Cerebellar cortex (tissue), 1 donor: ENCODE data around the gene ATP10A.
A peak's percentile ranks its signal among the peaks of the same experiment; 100 is the strongest.

Experiments used
- DNase-seq: peaks from one replicate; pipeline ENCODE4 v3.0.0-alpha.2; 2015; ENCODE audit warnings: low spot score

ATP10A gene

DNA sequence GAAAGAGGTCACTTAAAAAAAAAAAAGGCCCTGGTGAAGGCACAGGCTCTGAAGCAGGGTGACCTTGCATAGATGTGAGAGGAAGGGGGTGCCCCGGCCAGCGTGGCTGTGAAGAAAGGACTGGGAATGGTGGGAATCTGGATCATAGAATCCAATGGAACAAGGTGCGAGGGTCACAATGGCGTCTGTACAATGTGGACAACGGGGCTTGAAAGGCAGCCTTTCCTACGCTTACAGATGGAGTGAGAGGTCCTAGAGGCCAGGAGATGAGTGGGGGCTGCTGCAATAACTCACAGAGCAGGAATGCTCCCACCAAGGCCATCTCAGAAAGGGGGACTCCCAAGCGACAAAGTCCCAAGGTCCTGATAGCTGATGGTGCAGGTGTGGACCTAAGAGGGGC is 162.2 kb downstream of the ATP10A start:
- no peak for DNase-seq

DNA sequence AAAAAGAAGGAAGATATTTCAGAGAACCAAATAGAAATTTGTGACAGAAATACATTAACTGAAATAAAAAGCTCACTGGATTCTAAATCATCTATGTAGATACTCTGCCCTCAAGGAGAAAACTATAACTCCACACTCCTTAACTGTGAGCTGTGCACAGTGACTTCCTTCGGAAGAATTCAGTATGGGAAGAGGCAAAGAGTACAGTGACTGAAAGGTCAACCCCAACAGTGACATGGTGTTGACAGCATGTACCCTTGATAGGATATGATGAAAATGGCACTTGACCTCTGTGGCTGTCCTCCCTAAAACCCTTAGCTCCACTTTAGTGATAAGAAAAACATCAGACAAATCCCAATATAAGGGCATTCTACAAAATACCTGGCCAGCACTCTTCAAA is 165.5 kb downstream of the ATP10A start:
- no peak for DNase-seq

DNA sequence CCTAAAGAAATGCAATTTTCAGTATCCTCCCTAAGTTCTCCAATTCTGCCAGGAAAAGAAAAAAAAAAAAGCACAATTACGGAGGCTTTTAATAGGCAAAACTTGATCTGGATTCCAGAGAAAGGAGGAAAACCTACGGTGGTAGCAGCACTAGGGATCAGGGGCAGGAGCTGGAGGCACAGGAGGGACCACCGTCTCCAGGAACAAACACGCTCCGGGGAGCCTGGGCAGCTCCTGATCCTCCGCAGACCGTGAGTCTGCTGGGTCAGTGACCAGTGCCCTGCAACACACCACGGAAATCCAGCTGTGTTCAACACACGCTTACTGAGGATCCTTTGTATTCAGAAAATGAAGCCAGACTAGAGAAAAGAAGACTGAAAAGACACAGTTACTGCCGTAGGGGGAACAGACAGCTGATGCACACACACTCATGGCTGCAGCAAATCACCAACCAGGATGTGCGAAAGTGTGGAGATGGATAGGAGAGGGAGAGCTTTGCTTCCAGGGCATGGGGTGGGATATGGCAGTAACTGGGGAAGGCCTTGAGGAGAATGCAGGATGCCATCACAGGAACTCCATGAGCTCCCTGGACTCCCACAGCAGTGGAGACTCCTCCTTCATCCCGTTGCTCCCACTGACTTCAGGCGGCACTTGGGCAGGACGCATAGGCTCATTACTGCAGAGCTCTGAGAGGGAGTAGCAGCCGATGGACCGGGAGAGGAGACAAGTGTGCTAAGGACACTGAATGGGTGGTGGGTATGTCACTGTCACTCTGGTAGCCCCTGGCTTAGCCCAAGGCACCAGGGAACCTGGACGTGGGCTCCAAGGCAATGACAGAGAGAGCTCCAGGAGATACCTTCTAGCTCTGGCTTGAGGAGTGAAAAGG is 167.0 kb downstream of the ATP10A start:
- DNase-seq, result no peak

DNA sequence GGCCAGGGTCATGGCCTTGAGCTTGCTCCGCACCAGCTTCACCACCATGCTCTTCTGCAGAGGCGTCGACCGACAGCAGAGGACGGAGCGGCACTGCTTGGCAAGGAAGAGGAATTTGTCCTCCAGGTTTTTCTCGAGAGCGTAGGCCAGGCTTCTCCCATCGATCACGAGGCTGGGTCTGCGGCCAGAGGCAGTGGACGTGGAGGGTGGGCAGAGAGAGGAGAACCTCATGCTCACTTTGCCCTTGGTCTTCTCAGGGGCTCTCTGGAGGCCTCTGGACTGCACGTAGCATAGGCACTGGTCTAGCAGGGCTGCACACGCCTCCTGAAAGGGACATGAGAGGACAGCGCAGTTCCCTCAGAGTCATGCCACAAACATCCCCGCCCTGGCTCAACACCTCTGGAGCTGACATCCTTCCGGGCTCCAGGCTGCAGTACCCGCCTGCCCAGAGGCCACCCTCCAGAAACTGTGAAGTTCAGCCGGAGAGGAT is 168.3 kb downstream of the ATP10A start:
- DNase-seq, result no peak

DNA sequence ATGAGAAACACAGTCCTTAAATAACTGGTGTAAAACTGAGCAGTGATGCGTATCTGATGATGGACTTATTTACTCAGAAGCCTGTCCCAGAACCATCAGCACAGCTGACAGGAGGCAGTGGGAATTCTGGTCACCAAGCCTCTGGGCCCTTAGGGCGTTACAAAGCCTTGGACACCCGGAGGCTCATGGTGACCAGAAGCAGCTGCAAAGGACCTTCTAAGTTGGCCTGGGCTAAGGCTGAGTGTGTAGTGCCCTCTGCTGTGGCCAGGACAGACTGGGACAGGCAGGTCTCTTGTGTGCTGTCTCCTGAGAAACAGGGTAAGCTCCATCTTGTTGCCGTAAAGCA is 168.9 kb downstream of the ATP10A start:
- no peak for DNase-seq

DNA sequence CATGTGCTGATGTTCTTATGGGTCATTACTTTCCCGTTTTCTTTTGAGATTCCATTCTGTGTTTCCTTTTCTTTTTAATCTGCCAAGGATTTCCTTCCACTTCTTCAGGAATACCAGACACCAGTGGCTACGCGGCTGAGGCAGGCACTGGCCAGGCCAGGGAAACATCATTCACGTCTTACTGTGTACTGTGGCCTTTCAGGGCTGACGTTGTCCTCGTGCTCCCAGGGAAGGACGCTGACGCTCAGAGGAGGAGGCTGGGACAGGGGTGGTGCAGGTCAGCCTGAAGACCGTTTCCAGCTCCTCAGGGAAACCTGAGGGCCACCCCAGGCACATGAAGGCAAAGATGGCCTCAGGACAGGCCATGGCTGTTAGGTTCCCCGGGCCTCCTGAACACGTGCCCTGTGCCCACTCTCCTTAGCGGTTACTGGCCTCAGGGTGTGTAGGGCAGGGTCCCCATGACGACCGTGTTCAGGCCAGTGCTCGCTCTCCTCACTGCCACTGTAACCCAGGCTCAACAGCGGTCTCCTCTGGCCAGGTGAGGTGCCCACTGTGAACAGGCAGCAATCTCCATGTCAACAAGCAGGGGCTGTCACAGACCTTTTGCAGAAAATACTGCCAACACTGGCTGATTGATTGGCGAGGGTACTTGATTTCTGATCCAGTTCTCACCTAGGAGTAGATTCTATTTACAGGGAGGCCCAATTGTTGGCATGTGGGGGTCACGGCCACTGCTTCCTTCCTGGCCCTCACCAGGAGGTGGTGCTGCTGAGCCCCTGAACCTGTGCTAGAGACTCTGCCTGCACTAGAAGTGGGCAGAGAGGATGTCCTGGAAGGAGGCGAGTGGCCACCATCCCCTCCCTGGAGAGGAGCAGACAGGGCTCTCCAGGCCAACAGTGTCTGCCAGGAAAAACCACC is 169.5 kb downstream of the ATP10A start:
- peak; percentile 21 for DNase-seq

DNA sequence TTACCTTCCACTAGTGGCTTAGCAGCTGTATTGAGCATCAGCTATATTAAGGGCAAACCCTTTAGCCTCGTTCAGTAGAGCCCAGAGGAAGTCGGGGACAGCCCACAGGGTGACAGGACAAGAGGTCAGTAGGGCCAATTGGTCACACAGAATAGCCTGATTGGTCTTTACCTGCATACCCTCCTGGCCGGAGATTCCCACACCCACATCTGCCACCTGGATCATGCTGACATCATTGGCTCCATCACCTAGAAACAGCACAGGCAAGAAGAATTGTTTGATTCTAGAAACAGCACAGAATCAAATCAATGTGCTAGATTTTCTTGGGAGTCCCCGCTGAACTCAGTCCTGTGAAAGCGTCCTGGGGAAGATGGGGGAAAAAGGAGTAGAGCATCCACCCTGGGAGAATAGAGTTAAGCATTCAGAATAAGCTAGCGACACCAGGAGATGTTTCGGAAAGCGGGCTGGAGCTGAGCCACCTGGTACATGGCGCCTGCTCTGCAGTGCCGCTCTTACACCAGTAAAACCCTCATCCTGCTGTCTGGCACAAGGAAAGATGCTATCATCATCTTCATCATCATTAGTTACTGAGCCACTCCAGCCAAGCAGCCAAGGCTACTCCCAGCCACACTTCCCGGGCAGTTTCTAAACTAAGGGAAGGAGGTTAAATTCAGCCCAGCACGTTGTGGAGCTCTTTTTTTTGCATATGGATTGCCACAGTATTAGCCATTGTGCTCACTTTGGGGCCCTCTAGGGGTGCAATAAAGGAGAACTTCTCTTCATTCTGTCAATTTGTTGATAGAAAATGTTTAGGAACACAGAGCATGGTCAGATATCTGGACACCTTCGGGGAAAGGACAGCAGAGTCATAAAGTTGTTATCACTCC is 171.3 kb downstream of the ATP10A start:
- DNase-seq, result peak; percentile 50

DNA sequence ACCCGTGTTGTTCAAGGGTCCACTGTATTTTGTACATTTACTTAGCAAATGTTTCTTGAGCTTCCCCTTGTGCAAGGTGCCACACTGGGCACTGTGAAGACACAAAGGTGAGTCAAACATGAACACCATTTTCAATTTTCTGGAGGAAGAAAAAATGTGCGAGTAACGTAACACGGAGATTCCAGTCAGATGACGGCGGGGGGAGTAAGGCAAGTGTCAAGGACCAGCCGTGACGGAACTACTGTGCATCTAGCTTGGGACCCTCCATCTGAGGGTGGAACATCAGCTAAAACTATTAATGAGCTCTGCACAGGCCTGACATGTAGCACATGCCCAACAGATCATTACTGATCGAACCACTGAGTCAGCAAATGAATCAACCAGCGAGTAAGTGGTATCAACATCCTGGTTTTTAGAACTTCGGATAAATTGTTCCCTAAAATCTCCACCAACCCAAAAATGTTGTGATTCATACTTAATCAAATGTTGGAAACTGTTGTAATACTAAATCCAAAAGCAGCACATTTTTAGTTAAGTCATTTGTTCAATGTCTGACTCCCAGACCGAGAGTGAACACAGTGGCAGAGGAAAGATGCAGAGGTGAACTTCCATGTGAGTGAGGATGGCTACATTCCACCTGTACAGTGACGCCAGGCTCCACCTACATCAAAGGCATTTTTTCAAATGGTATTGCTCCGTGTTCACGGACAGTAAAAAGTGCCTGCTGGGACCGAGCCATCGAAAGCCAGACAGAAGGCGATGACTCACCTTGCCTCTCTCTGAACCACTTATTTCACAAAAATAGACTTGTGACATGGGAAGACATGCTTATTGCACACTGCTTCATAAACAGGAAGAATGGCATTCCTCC is 172.2 kb downstream of the ATP10A start:
- no peak for DNase-seq

DNA sequence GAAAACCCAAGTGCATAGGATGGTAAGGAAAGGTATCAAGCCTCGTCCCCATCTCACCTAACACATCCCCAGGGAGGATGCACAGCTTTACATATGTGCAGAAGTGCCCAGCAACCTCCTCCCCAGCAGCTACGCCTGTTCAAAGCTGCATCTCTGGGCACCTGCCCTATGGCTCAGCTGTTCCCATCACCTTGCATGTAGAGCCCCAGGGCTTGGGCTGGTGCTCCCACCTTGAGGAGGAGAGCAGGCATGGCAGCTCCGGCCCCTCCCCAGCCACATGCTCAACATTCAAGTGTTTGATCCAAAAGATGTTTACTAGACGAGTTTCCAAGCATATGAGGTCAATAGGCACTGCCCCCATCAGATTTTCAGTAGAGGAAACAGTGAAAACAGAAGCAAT is 173.5 kb downstream of the ATP10A start:
- no peak for DNase-seq

DNA sequence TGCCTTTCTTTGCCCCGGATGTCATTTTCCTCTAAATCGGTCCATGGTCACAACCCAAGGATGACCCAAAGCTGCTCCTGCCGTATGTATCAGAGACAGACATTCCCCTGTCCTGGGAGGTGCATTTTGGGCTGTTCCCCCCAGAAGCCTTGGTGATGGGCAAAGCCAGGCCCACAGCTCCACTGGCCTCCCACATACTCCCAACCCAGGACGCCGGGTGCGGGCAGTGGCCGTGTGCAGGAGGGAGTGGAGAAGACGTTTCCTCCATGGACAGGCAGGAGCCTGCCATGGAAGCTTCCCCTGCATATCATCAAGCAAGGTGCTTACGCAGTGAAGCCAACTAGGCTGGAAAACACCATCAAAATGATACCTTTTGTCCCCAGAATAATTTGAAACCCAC is 175.0 kb downstream of the ATP10A start:
- no peak for DNase-seq

DNA sequence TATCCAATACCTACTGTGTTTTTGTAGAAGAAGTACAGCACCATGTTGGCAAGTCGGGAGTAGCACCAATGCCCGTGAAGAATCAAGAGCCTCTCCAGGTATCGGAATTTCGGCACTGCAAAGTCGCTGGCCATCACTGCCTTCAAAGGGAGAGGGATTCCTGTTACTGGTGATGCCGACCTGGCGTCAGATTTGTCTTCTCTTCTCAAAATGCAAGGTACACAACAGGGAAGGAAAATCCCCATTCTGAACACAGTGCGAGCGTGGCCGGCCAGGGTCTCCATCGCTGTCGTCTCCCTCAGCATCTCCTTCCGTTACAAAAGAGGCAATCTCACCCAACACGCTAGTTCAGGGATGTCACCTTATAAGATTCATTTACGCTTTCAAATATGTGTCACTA is 175.4 kb downstream of the ATP10A start:
- no peak for DNase-seq

DNA sequence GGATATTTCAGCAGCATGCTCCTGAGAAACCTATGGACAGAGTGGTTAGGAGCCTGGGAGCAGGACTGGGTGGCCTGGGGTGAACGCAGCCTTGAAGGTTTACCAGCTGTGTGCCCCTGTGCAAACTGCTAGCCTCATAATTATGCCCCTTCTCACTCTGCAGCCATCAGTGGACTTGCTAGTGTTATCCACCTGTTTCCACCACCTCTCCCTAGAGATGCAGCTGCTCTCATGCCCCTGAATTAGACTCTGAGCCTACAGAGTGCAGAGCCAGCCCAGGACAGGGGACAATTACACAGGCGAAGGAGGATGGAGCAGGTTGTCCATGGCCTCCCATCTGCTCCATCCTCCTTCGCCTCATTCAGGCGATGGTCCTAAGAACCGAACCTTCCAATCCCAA is 175.9 kb downstream of the ATP10A start:
- DNase-seq, result no peak

DNA sequence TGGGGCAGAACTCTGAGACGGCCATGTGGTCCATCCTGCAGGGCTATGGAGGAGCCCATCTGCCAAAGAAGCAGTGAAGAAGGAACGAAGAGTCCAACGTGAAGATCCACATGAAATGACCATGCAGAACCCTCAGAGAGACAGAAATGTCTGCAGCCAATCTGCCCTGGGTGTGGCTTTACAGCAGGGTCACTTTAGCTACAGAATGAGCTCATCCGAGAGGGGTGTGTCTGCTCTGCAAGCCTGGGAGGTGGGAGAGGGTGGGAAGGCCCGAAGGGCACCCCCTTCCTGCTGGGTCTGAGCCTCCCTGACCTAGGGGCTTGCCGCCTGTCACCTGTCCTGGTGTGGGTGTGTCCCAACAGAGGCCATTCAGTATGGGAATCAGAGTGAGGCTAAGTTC is 176.3 kb downstream of the ATP10A start:
- DNase-seq, result no peak

DNA sequence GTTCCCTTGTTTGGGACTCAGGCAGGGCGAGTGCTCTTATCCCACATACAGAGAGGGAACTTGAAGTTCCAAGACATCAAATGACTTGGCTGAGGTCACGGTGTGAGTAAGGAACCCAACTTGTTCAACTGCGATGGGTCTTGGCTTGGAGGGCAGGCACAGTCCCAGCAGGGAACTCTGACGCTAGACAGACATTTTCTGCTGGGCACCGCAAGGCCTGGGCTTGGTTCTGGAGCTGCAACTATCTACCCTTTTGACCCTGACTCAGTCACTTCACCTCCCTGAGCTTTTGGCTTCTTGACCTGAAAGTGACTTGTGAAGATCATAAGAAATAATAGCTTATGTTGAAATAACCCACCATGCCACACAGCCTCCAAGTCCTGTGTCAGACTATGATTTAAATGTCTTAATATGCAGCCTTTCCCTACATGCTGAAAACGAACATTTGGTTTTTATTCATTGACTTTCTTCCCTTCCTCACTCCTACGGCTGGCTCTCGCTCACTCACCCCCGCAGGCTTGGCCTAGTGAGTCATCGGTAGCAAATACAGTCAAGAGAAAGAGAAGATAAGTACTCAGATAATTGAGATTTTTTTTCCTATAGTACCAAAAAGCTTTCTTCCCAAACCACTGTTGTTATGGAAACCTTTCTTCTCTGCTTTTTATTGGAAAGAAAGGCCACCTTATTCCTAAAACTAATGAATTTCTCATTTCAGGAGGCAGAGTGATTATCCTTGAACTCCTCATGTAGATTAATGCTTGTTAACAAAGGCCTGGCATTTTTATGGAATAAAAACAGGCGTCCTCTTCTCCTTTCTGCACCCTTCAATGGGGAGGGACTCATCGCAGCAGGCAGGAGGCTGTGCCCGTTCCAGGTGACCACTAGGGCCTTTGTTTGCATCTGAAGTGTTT is 178.4 kb downstream of the ATP10A start:
- DNase-seq, result no peak

DNA sequence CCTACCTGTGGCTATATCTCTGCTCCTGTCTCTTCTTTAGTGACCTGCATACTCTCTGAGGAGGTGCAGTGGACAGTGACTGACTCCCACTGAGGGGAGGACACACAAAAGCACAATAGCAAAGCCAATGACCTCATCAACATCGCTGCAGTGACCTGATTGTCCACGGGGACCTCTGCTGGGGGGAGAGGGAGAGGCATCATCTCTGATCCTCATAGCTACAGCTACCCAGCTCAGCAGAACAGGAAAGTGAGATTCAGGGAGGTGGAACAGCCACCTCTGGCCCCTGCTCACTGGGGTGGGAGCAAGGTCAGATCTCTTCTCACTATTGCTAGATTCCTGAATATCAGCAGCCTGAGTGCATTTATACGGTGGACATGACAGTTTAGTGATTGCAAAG is 179.2 kb downstream of the ATP10A start:
- no peak for DNase-seq

DNA sequence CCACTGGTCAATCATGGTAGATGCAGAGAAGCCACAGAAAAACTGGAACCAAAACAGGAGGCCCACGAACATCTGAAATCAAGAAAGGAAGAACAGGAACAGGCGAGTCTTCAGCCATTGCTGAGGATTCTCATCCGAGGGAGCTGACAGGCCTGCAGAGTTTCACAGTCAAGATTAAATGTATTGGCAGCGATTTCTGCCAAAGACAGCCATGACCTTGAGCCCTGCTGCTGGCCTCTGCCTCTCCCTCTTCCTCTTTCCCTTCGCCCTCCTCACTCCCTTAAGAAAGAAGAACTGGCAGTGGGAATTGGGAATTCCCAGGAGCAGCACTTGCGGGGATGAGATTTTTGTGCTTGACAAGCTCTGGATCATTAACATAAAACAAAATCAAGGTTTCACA is 179.7 kb downstream of the ATP10A start:
- DNase-seq, result no peak

DNA sequence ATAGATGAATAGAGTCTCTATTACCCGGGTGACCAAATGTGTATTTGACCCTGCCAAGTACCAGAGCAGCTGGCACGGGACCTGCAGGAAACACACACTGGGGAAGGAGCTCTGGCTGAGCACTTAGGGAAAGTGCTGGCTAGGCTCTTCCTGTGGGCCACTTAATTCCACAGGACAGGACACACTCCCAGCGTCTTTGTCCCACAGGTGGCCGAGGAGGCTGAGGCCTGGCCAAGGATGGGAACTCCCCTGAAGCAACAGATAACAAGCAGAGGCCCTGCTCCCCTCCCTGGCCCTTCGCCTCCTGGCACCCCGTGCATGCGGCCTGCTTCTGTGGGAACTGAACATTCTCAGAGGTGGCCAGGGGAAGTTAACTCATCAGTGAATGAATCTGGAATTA is 180.8 kb downstream of the ATP10A start:
- no peak for DNase-seq

DNA sequence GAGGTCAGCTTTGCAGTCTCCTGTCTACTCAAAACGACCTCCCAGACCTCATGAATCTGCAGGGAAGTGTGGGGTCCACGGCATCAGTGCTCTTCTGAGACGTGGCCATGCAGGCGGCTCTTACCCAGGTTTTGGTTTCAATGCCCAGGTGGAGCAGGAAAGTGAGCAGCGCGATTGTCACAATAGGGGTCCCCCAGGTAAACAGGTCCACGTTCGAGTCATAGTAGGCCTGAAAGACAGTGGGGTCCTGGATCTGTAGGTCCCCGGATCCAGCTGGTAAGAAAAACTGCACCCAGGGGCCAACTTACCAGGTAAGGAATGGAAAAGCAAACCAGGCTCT is 182.5 kb downstream of the ATP10A start:
- no peak for DNase-seq

DNA sequence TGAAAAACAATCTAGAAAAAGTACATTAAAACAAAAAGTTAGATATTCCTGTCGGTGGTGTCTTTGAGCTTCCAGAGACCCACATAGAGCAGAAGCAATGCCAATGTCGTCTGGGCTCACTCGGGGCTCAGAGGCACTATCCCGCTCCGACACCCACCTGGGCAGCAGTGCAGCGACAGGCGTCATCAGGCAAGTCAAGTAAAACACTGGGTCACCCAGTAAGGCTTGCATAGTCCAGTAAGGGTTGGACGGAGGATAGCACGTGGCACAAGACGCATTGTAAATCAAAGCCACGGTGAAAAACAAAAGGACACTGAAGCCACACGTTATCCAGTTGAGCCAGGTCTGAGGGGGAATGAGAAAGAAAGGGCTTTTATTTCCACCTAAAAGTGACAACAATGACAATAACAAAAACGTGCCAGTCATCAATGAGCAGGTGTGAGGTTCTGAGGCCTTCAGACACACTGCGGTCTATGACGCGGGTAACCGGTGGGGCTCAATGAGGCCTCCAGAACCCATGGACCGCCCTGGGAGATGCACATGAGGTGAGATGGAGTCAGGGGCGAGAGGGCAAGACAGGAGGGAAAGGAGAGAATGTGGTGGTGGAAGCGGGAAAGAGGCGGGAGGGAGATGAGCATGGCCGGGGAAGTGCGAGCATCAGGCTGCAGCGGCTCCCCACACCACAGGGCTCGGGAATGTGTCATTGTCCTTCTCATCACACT is 183.0 kb downstream of the ATP10A start:
- DNase-seq, result no peak
